ENCODE measurements around the gene KSR1. TPM values are rescaled to one million over a fixed set of nuclear protein-coding genes. Genes with fewer than 3 reads are reported as not detected.
"Not testable (repeated sequence)": the region's sequence is repeated elsewhere in the genome, so short reads cannot be mapped to it uniquely, and the experiment has no call there.

Gene KSR1
- total and polyA plus RNA-seq, 8 donors = 2.7 to 32.1 (median 13.6) TPM

- TF ChIP-seq EP300 (IDR thresholded peaks at IDR 0.05) (no peak), POLR2AphosphoS5 (IDR thresholded peaks at IDR 0.05) (no peak), CTCF (IDR thresholded peaks at IDR 0.05) (no peak), POLR2A (IDR thresholded peaks at IDR 0.05) (no peak)
- H3K9me3 ChIP-seq = no peaks in the 10 kb centered on the region
- intact Hi-C loops (cut with DNase I; ENCODE audit: low total_unique reads) = no loop called here
- no peak overlapping the region for H3K27ac ChIP-seq
- WGBS, 5 donors = 71 to 85% (median 77%) methylated on average over 9 of the region's 9 CpGs
- no peak overlapping the region for H3K4me3 ChIP-seq
- no peak for DNase-seq
- no peaks in the 10 kb centered on the region for H3K4me1 ChIP-seq
- no peaks in the 10 kb centered on the region for H3K36me3 ChIP-seq
- no peaks in the 10 kb centered on the region for H3K27me3 ChIP-seq
Observed at GRCh38 chr17:27420211-27420950, 35.9 kb upstream of the KSR1 start.

GRCh38 chr17:27421111-27421510 is 35.1 kb upstream of the KSR1 start:
- TF ChIP-seq CTCF (IDR thresholded peaks at IDR 0.05) = no peak
- TF ChIP-seq POLR2A (IDR thresholded peaks at IDR 0.05) = no peak
- no peak for TF ChIP-seq EP300 (IDR thresholded peaks at IDR 0.05)
- H3K27me3 ChIP-seq = no peaks in the 10 kb centered on the region
- intact Hi-C loops (cut with DNase I; ENCODE audit: low total_unique reads) = no loop called here
- H3K4me3 ChIP-seq = no peak overlapping the region
- 88 to 93% (median 91%) methylated on average over 6 to 10 of the region's 10 CpGs for WGBS, 5 donors
- no peaks in the 10 kb centered on the region for H3K4me1 ChIP-seq
- H3K36me3 ChIP-seq = no peaks in the 10 kb centered on the region
- H3K9me3 ChIP-seq = no peaks in the 10 kb centered on the region
- no peak overlapping the region for H3K27ac ChIP-seq
- DNase-seq = no peak

- 87 to 94% (median 91%) methylated on average over 4 to 6 of the region's 6 CpGs for WGBS, 5 donors
- H3K27ac ChIP-seq; H3K9me3 ChIP-seq; intact Hi-C loops (cut with DNase I; ENCODE audit: low total_unique reads); H3K4me3 ChIP-seq; H3K4me1 ChIP-seq; H3K36me3 ChIP-seq; DNase-seq; H3K27me3 ChIP-seq: not testable (repeated sequence)
Observed at GRCh38 chr17:27421626-27422025, 34.6 kb upstream of the KSR1 start.

- Histone ChIP-seq H3K36me3 (no peaks in the 10 kb centered on the region), H3K4me1 (no peaks in the 10 kb centered on the region), H3K27me3 (no peaks in the 10 kb centered on the region), H3K4me3 (no peak overlapping the region), H3K9me3 (no peaks in the 10 kb centered on the region), H3K27ac (no peak overlapping the region)
- WGBS, 5 donors = 79 to 92% (median 88%) methylated on average over 5 to 7 of the region's 7 CpGs
- intact Hi-C loops (cut with DNase I; ENCODE audit: low total_unique reads) = no loop called here
- DNase-seq = no peak
- TF ChIP-seq CTCF (IDR thresholded peaks at IDR 0.05) (no peak), POLR2A (IDR thresholded peaks at IDR 0.05) (no peak), POLR2AphosphoS5 (IDR thresholded peaks at IDR 0.05) (no peak), EP300 (IDR thresholded peaks at IDR 0.05) (no peak)
Observed at GRCh38 chr17:27422601-27423000, 33.6 kb upstream of the KSR1 start.

GRCh38 chr17:27423651-27424050 is 32.6 kb upstream of the KSR1 start:
- Histone ChIP-seq H3K9me3 (no peaks in the 10 kb centered on the region), H3K4me1 (no peaks in the 10 kb centered on the region), H3K27ac (no peak overlapping the region), H3K27me3 (no peaks in the 10 kb centered on the region), H3K36me3 (no peaks in the 10 kb centered on the region), H3K4me3 (no peak overlapping the region)
- no peak for DNase-seq
- 82 to 90% (median 85%) methylated on average over 3 of the region's 3 CpGs for WGBS, 5 donors
- no peak for TF ChIP-seq CTCF (IDR thresholded peaks at IDR 0.05)
- no peak for TF ChIP-seq POLR2A (IDR thresholded peaks at IDR 0.05)
- no peak for TF ChIP-seq POLR2AphosphoS5 (IDR thresholded peaks at IDR 0.05)
- no peak for TF ChIP-seq EP300 (IDR thresholded peaks at IDR 0.05)
- intact Hi-C loops (cut with DNase I; ENCODE audit: low total_unique reads) = no loop called here
